Femur (tissue), 1 donor: ENCODE data around the gene NDST4.

ENCODE experiments used
- DNase-seq: peaks from one replicate; pipeline ENCODE4 v3.0.0-alpha.2; 2017

NDST4 gene

DNA sequence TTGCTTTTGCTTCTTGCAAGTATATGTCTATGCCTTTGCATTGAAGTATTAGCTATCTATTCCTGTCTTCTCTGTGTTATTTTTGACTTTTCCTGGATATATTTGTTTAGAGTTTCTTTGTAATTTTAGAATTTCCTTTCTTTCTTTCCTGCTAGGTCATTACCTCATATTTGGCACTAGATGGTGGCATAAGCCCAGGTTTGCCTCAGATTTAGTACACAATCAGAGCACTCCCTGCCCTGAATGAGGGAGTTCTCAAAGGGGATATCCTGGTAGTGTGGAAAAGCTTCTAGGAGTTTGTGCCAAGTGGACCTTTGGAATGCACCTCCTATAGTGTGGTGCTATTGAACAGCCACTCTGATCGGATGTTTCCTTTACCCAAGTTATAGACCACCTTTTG is 333.2 kb downstream of the NDST4 start:
- peak; percentile 16 for DNase-seq
